Fibroblast of lung (primary cell): ENCODE measurements around the gene NDUFAB1.

Source experiments
- EZH2 ChIP-seq: IDR thresholded peaks from 2 replicates; pipeline ENCODE4 v1.5.1; 2012; ENCODE audit warnings: low read length, control low read depth, mild to moderate bottlenecking; ENCODE audit errors: missing control alignments
- TF ChIP-seq, protein P1 (sequence below), 2 donors: IDR thresholded peaks in 1 of 2; conservative IDR thresholded peaks in 1 of 2; 1 replicate in 1 of 2; 2 replicates in 1 of 2; pipeline ENCODE4 v1.5.1; 2011 to 2012; ENCODE audit warnings: low read length in 2 of 2, control low read depth in 1 of 2, inconsistent platforms in 1 of 2, low read depth in 1 of 2, mild to moderate bottlenecking in 1 of 2

DNA sequence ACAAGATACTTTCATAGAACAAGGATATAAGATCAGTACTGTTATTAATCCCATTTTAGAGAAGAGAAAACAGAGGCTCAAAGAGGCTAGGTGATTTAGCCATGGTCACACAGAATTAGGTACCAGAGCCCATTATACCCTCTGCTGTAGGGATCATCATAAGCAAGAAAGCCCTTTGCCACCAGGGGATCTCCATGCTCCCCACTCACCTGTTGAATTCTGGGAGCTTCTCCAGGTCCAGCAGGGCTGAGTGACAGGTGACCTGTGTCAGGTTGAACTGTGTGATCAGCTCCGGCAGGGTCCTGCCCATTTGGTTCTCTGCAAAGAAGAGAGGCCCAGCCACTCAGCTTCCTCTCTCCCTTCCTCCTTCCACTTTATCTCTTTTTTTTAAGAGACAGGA lies 63.7 kb downstream of the NDUFAB1 start:
- TF ChIP-seq, protein P1, sequence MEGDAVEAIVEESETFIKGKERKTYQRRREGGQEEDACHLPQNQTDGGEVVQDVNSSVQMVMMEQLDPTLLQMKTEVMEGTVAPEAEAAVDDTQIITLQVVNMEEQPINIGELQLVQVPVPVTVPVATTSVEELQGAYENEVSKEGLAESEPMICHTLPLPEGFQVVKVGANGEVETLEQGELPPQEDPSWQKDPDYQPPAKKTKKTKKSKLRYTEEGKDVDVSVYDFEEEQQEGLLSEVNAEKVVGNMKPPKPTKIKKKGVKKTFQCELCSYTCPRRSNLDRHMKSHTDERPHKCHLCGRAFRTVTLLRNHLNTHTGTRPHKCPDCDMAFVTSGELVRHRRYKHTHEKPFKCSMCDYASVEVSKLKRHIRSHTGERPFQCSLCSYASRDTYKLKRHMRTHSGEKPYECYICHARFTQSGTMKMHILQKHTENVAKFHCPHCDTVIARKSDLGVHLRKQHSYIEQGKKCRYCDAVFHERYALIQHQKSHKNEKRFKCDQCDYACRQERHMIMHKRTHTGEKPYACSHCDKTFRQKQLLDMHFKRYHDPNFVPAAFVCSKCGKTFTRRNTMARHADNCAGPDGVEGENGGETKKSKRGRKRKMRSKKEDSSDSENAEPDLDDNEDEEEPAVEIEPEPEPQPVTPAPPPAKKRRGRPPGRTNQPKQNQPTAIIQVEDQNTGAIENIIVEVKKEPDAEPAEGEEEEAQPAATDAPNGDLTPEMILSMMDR (conservative IDR thresholded peaks at IDR 0.05 in 1 of 2, IDR thresholded peaks at IDR 0.05 in 1 of 2; ENCODE audit: low read depth in 1 of 2, low read length in 2 of 2) = no peak
- no peak for TF ChIP-seq EZH2
